GM23338 (cell line): Measurements from ENCODE around the gene PRELID3B. TPM values are rescaled to one million over a fixed set of nuclear protein-coding genes. Genes with fewer than 3 reads are reported as not detected.

Experiments
- ATAC-seq: fragments of 200-7000 bp; cut with Tn5 transposase; 3 replicates; pipeline ENCODE4 v1.9.1; 2020
- DNase-seq: peaks from one replicate; pipeline ENCODE4 v3.0.0-alpha.2; 2015; ENCODE audit warnings: low spot score
- H2AFZ ChIP-seq: fragments of 200-600 bp; sonication (generic); 2 replicates; pipeline ENCODE4 v1.8.0; 2016; ENCODE audit warnings: antibody characterized with exemption, mild to moderate bottlenecking, moderate library complexity
- H3F3A ChIP-seq: fragments of 200-600 bp; sonication (generic); replicated peaks from 2 replicates; pipeline ENCODE4 v1.8.0; 2017; ENCODE audit warnings: antibody characterized with exemption, mixed run types, low read depth
- H3K27ac ChIP-seq: fragments of 200-600 bp; sonication (generic); 2 replicates; pipeline ENCODE4 v1.6.1; 2016; ENCODE audit warnings: low read depth
- H3K27me3 ChIP-seq: fragments of 200-600 bp; sonication (generic); 2 replicates; pipeline ENCODE4 v1.8.0; 2016; ENCODE audit warnings: mild to moderate bottlenecking, mixed run types, moderate library complexity; ENCODE audit not compliant: insufficient read depth
- H3K36me3 ChIP-seq: fragments of 200-600 bp; sonication (generic); 2 replicates; pipeline ENCODE4 v1.8.0; 2016; ENCODE audit warnings: mild to moderate bottlenecking; ENCODE audit not compliant: insufficient read depth
- H3K4me1 ChIP-seq: fragments of 200-600 bp; sonication (generic); 2 replicates; pipeline ENCODE4 v1.8.0; 2016; ENCODE audit warnings: mild to moderate bottlenecking, moderate library complexity; ENCODE audit not compliant: insufficient read depth
- H3K4me2 ChIP-seq: fragments of 200-600 bp; sonication (generic); 2 replicates; pipeline ENCODE4 v1.7.1; 2017; ENCODE audit warnings: mixed run types
- H3K4me3 ChIP-seq: fragments of 200-600 bp; sonication (generic); 2 replicates; pipeline ENCODE4 v1.6.1; 2016; ENCODE audit warnings: mixed run types
- H3K79me2 ChIP-seq: fragments of 200-600 bp; sonication (generic); replicated peaks from 2 replicates; pipeline ENCODE4 v1.8.0; 2017; ENCODE audit warnings: mild to moderate bottlenecking; ENCODE audit not compliant: insufficient read depth
- H3K9me2 ChIP-seq: fragments of 200-600 bp; sonication (generic); 2 replicates; pipeline ENCODE4 v1.8.0; 2017; ENCODE audit not compliant: insufficient read depth
- H4K20me1 ChIP-seq: fragments of 200-600 bp; sonication (generic); replicated peaks from 2 replicates; pipeline ENCODE4 v1.8.0; 2017; ENCODE audit warnings: mild to moderate bottlenecking; ENCODE audit not compliant: insufficient read depth
- H3K27ac Mint-ChIP-seq: 2 replicates; pipeline ENCODE4 v1.8.0; 2020; ENCODE audit warnings: inconsistent platforms, mild to moderate bottlenecking, moderate library complexity, mixed read lengths
- H3K27me3 Mint-ChIP-seq: 3 replicates; pipeline ENCODE4 v1.8.0; 2022; ENCODE audit warnings: low read depth, mild to moderate bottlenecking, moderate library complexity, mixed read lengths, inconsistent platforms; ENCODE audit not compliant: insufficient read depth, poor library complexity
- H3K36me3 Mint-ChIP-seq: 3 replicates; pipeline ENCODE4 v1.8.0; 2021; ENCODE audit warnings: low read depth, mild to moderate bottlenecking, inconsistent platforms, moderate library complexity, mixed read lengths
- H3K4me1 Mint-ChIP-seq: 3 replicates; pipeline ENCODE4 v1.8.0; 2020; ENCODE audit warnings: mild to moderate bottlenecking, inconsistent platforms, mixed read lengths
- H3K4me3 Mint-ChIP-seq: 3 replicates; pipeline ENCODE4 v1.8.0; 2021; ENCODE audit warnings: moderate library complexity, mild to moderate bottlenecking, inconsistent platforms, mixed read lengths
- H3K9me3 Mint-ChIP-seq: 3 replicates; pipeline ENCODE4 v1.8.0; 2020; ENCODE audit warnings: moderate library complexity, mild to moderate bottlenecking, inconsistent platforms, mixed read lengths
- CREB1 ChIP-seq: fragments of 250-450 bp; sonication (Bioruptor Pico); IDR thresholded peaks from 2 replicates; pipeline ENCODE4 v1.5.0; 2020; ENCODE audit warnings: low read depth, mild to moderate bottlenecking, moderate library complexity
- EZH2 ChIP-seq: fragments of 200-600 bp; sonication (generic); IDR thresholded peaks from one replicate; pipeline ENCODE4 v1.8.0; 2017; ENCODE audit warnings: antibody characterized with exemption, mild to moderate bottlenecking, low read depth; ENCODE audit not compliant: unreplicated experiment
- NANOG ChIP-seq: IDR thresholded peaks from 2 replicates; pipeline ENCODE4 v1.6.1; 2016; ENCODE audit warnings: antibody characterized with exemption, borderline replicate concordance
- POLR2AphosphoS5 ChIP-seq: IDR thresholded peaks from 2 replicates; pipeline ENCODE4 v1.6.1; 2016; ENCODE audit warnings: antibody characterized with exemption, low read depth
- ZNF114 ChIP-seq: fragments of 250-450 bp; sonication (Bioruptor Pico); IDR thresholded peaks from 2 replicates; pipeline ENCODE4 v1.5.0; 2020; ENCODE audit warnings: mild to moderate bottlenecking, moderate library complexity
- ZNF331 ChIP-seq: fragments of 250-450 bp; sonication (Bioruptor Pico); IDR thresholded peaks from 2 replicates; pipeline ENCODE4 v1.5.0; 2020; ENCODE audit warnings: low read depth, mild to moderate bottlenecking, moderate library complexity
- polyA plus RNA-seq: library from polyadenylated mRNA; unstranded; fragments of >200 nt; fragmentation: Nextera tagmentation; extraction: Ambion mirVana; gene quantifications from 2 replicates; pipeline ENCODE4 v1.2.1, GENCODE V29; 2016
- total RNA-seq: library from RNA; depleted of rRNA; stranded (reverse); fragments of >200 nt; shearing (Covaris generic); gene quantifications from 2 replicates; pipeline ENCODE4 v1.2.3, GENCODE V29; 2014
- TF ChIP-seq, protein P1 (sequence below), 2 experiments: fragments of 200-600 bp in 1 of 2; sonication (generic) in 1 of 2; conservative IDR thresholded peaks; 2 replicates each; pipeline versions ENCODE4 v1.5.1 to v1.6.1; 2016 to 2017; ENCODE audit warnings: antibody characterized with exemption in 2 of 2, low read depth in 2 of 2, mild to moderate bottlenecking in 2 of 2, moderate library complexity in 1 of 2
- TF ChIP-seq, protein P2 (sequence below): IDR thresholded peaks from one replicate; pipeline ENCODE4 v1.6.1; 2018; ENCODE audit warnings: antibody characterized with exemption; ENCODE audit not compliant: unreplicated experiment
- TF ChIP-seq, protein P3 (sequence below): IDR thresholded peaks from 2 replicates; pipeline ENCODE4 v1.6.1; 2016; ENCODE audit warnings: antibody characterized with exemption

The PRELID3B gene
- total and polyA plus RNA-seq, 2 experiments from 2014 or later, result 42.7 to 43.6 TPM

DNA sequence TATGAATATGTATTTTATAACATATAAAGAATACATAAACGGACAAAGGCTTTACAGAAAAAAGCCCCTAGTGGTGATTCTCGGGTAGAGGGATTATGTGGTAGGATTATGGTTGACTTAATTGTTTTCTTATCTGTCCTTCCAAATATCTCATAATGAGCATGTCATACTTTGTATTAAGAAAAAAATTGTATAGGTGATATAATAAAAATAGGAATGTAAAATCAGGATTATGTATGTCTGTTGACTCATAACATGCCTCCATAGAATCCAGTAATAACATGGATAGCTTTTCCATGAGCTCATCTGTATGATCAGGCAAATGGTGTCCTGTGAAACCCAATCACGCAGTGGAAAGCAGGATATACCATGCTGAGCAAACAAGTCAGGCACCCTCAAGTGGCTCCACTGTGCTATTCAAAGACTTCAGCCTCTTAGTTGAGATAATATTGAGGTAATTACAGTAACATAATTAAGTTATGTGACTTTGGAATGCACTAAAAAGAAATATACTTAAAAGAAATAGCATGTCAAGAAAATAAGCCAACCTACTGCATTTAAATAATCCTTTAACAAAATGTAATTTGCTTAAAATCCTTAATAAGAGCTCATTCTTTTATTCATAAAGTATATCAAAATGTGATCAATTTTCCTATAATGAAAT is 39.6 kb upstream of the PRELID3B start:
- ATAC-seq (no peak), DNase-seq (peak; percentile 21)
- Histone ChIP-seq H3K79me2 (no peaks in the 10 kb centered on the region), H3K4me3 (no peak overlapping the region), H3K9me2 (no peaks in the 10 kb centered on the region), H3K27ac (no peak overlapping the region), H3K36me3 (no peaks in the 10 kb centered on the region), H2AFZ (no peak overlapping the region), H4K20me1 (no peaks in the 10 kb centered on the region), H3K27me3 (no peaks in the 10 kb centered on the region), H3K4me2 (no peak overlapping the region), H3K4me1 (no peaks in the 10 kb centered on the region), H3F3A (no peaks in the 10 kb centered on the region)
- Mint-ChIP-seq H3K27ac (no peak overlapping the region), H3K4me3 (no peak overlapping the region), H3K27me3 (no peaks in the 10 kb centered on the region), H3K9me3 (no peaks in the 10 kb centered on the region; the same call in 2 of the 3 replicates), H3K36me3 (no peaks in the 10 kb centered on the region), H3K4me1 (no peaks in the 10 kb centered on the region)
- TF ChIP-seq, protein P1, sequence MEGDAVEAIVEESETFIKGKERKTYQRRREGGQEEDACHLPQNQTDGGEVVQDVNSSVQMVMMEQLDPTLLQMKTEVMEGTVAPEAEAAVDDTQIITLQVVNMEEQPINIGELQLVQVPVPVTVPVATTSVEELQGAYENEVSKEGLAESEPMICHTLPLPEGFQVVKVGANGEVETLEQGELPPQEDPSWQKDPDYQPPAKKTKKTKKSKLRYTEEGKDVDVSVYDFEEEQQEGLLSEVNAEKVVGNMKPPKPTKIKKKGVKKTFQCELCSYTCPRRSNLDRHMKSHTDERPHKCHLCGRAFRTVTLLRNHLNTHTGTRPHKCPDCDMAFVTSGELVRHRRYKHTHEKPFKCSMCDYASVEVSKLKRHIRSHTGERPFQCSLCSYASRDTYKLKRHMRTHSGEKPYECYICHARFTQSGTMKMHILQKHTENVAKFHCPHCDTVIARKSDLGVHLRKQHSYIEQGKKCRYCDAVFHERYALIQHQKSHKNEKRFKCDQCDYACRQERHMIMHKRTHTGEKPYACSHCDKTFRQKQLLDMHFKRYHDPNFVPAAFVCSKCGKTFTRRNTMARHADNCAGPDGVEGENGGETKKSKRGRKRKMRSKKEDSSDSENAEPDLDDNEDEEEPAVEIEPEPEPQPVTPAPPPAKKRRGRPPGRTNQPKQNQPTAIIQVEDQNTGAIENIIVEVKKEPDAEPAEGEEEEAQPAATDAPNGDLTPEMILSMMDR (conservative IDR thresholded peaks at IDR 0.05; ENCODE audit: low read depth in 2 of 2), result peak in 1 of 2 experiments; percentile 43; a peak in 1 of 4 replicates
- TF ChIP-seq, protein P2, sequence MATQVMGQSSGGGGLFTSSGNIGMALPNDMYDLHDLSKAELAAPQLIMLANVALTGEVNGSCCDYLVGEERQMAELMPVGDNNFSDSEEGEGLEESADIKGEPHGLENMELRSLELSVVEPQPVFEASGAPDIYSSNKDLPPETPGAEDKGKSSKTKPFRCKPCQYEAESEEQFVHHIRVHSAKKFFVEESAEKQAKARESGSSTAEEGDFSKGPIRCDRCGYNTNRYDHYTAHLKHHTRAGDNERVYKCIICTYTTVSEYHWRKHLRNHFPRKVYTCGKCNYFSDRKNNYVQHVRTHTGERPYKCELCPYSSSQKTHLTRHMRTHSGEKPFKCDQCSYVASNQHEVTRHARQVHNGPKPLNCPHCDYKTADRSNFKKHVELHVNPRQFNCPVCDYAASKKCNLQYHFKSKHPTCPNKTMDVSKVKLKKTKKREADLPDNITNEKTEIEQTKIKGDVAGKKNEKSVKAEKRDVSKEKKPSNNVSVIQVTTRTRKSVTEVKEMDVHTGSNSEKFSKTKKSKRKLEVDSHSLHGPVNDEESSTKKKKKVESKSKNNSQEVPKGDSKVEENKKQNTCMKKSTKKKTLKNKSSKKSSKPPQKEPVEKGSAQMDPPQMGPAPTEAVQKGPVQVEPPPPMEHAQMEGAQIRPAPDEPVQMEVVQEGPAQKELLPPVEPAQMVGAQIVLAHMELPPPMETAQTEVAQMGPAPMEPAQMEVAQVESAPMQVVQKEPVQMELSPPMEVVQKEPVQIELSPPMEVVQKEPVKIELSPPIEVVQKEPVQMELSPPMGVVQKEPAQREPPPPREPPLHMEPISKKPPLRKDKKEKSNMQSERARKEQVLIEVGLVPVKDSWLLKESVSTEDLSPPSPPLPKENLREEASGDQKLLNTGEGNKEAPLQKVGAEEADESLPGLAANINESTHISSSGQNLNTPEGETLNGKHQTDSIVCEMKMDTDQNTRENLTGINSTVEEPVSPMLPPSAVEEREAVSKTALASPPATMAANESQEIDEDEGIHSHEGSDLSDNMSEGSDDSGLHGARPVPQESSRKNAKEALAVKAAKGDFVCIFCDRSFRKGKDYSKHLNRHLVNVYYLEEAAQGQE, result no peak

DNA sequence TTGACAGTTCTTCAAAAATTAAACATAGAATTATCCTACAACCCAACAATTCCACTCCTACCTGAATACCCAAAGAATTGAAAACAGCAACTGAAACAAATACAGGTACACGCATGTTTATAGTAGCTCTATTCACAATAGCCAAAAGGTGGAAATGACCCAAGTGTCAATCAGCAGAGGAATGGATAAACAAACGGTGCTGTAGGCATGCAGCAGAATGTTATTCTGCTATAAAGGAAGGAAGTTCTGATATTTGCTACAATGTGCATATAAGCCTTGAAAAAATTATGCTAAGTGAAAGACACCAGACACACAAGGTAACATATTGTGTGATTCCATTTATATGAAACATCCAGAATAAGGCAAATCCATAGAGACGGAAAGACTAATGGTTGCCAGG is 38.5 kb upstream of the PRELID3B start:
- H3K27ac ChIP-seq, result no peak overlapping the region
- Mint-ChIP-seq H3K9me3 (no peaks in the 10 kb centered on the region; the same call in 2 of the 3 replicates), H3K27me3 (no peaks in the 10 kb centered on the region), H3K4me1 (no peaks in the 10 kb centered on the region), H3K4me3 (no peak overlapping the region), H3K27ac (no peak overlapping the region), H3K36me3 (no peaks in the 10 kb centered on the region)
- no peaks in the 10 kb centered on the region for H3K79me2 ChIP-seq
- no peaks in the 10 kb centered on the region for H3K27me3 ChIP-seq
- ATAC-seq (no peak), DNase-seq (no peak)
- no peak overlapping the region for H3K4me2 ChIP-seq
- no peaks in the 10 kb centered on the region for H3K9me2 ChIP-seq
- H3K4me1 ChIP-seq, result no peaks in the 10 kb centered on the region
- H4K20me1 ChIP-seq, result no peaks in the 10 kb centered on the region
- H2AFZ ChIP-seq, result no peak overlapping the region
- no peak overlapping the region for H3K4me3 ChIP-seq
- H3F3A ChIP-seq, result no peaks in the 10 kb centered on the region
- H3K36me3 ChIP-seq, result no peaks in the 10 kb centered on the region
- TF ChIP-seq NANOG (no peak), POLR2AphosphoS5 (no peak), CREB1 (no peak), ZNF331 (no peak), ZNF114 (CRISPR knock-in tag) (no peak), EZH2 (no peak)
- TF ChIP-seq, protein P3, sequence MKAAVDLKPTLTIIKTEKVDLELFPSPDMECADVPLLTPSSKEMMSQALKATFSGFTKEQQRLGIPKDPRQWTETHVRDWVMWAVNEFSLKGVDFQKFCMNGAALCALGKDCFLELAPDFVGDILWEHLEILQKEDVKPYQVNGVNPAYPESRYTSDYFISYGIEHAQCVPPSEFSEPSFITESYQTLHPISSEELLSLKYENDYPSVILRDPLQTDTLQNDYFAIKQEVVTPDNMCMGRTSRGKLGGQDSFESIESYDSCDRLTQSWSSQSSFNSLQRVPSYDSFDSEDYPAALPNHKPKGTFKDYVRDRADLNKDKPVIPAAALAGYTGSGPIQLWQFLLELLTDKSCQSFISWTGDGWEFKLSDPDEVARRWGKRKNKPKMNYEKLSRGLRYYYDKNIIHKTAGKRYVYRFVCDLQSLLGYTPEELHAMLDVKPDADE, result no peak
- TF ChIP-seq, protein P1 (conservative IDR thresholded peaks at IDR 0.05; ENCODE audit: low read depth in 2 of 2), result no peak
